GM11168 (cell line): ENCODE data around the gene ARRDC4.

ENCODE experiments used
- in situ Hi-C: fragments of 300-500 bp; cut with MboI; formaldehyde crosslinking; loops from one replicate; pipeline ENCODE4 v1.12.0; 2022; ENCODE audit warnings: low sequenced_read_pairs; ENCODE audit not compliant: unreplicated experiment

ARRDC4 gene

GRCh38 chr15:97960364-97961066 lies at the start of gene ARRDC4:
Gene ARRDC4 (plus strand): TSS chr15:97960703. CDS start chr15:97960862, 159 bp downstream.
- in situ Hi-C loops: no loop called here

GRCh38 chr15:97914711-97915110 lies 45.8 kb upstream of the ARRDC4 start:
- in situ Hi-C loops: no loop called here

- in situ Hi-C loops: no loop called here
Measured at GRCh38 chr15:97915261-97915660, 45.2 kb upstream of the ARRDC4 start.

GRCh38 chr15:97921296-97921865 lies 39.1 kb upstream of the ARRDC4 start:
- in situ Hi-C loops: no loop called here

GRCh38 chr15:97929456-97930229 lies 30.9 kb upstream of the ARRDC4 start:
- in situ Hi-C loops: no loop called here

GRCh38 chr15:97930230-97930629 lies 30.3 kb upstream of the ARRDC4 start:
- in situ Hi-C loops: no loop called here

- in situ Hi-C loops: no loop called here
Measured at GRCh38 chr15:97931314-97931713, 29.2 kb upstream of the ARRDC4 start.

- in situ Hi-C loops: no loop called here
Measured at GRCh38 chr15:97933589-97933988, 26.9 kb upstream of the ARRDC4 start.

- in situ Hi-C loops: no loop called here
Measured at GRCh38 chr15:97940993-97941392, 19.5 kb upstream of the ARRDC4 start.

- in situ Hi-C loops: no loop called here
Measured at GRCh38 chr15:97941572-97941971, 18.9 kb upstream of the ARRDC4 start.

GRCh38 chr15:97944724-97945123 lies 15.8 kb upstream of the ARRDC4 start:
- in situ Hi-C loops: no loop called here

GRCh38 chr15:97947465-97948260 lies 12.8 kb upstream of the ARRDC4 start:
- in situ Hi-C loops: no loop called here

GRCh38 chr15:97953254-97953653 lies 7.2 kb upstream of the ARRDC4 start:
- in situ Hi-C loops: no loop called here

- in situ Hi-C loops: no loop called here
Measured at GRCh38 chr15:97953748-97954147, 6.8 kb upstream of the ARRDC4 start.

GRCh38 chr15:97955035-97955434 lies 5.5 kb upstream of the ARRDC4 start:
- in situ Hi-C loops: no loop called here

- in situ Hi-C loops: no loop called here
Measured at GRCh38 chr15:97955529-97955928, 5.0 kb upstream of the ARRDC4 start.

GRCh38 chr15:97959724-97960363 lies 659 bp upstream of the ARRDC4 start:
- in situ Hi-C loops: no loop called here

GRCh38 chr15:97961067-97961954 lies 808 bp downstream of the ARRDC4 start:
- in situ Hi-C loops: no loop called here

- in situ Hi-C loops: no loop called here
Measured at GRCh38 chr15:97962263-97962662, 1.8 kb downstream of the ARRDC4 start.
